GM10248 (cell line): Measurements from ENCODE around the gene PHACTR3.

ENCODE experiments used
- CTCF ChIA-PET: fragments of 300-600 bp; sonication (Branson Sonifier 250); formaldehyde crosslinking; extraction: SDS; loops from one replicate; lab custom pipeline; 2021; ENCODE audit warnings: antibody characterized with exemption; lab: Yijun Ruan, JAX
- POLR2A ChIA-PET: fragments of 350-650 bp; sonication (Branson Sonifier 250); formaldehyde crosslinking; extraction: SDS; loops from one replicate; lab custom pipeline; 2020; ENCODE audit warnings: antibody characterized with exemption; lab: Yijun Ruan, JAX
- DNase-seq: peaks from one replicate; pipeline ENCODE4 v3.0.0; 2012; ENCODE audit errors: extremely low spot score
- CTCF ChIP-seq: IDR thresholded peaks from 2 replicates; pipeline ENCODE4 v1.5.1; 2012; ENCODE audit warnings: mild to moderate bottlenecking, low read depth; ENCODE audit errors: extremely low read depth, missing control alignments, control extremely low read depth

PHACTR3 gene

GRCh38 chr20:59738851-59739250 is 134.5 kb downstream of the PHACTR3 start:
- POLR2A ChIA-PET: no interaction called here
- TF ChIP-seq CTCF: no peak
- DNase-seq: no peak
- CTCF ChIA-PET: interaction anchor here (1.4 kb wide), 1 partner anchor 10 kb away, joined by 3 read pairs; no protein-coding TSS in a partner anchor

- no peak for DNase-seq
- CTCF ChIA-PET: no interaction called here
- no peak for TF ChIP-seq CTCF
Observed at GRCh38 chr20:59740621-59741020, 136.3 kb downstream of the PHACTR3 start.

GRCh38 chr20:59741073-59741472 is 136.7 kb downstream of the PHACTR3 start:
- DNase-seq: no peak
- TF ChIP-seq CTCF: no peak
- POLR2A ChIA-PET: no interaction called here
- CTCF ChIA-PET: no interaction called here

More at GRCh38 chr20:59740621-59741020, 136.3 kb downstream of the PHACTR3 start:
- POLR2A ChIA-PET: no interaction called here

- TF ChIP-seq CTCF: no peak
- POLR2A ChIA-PET: no interaction called here
- no peak for DNase-seq
- CTCF ChIA-PET: no interaction called here
Observed at GRCh38 chr20:59742351-59743095, 138.2 kb downstream of the PHACTR3 start.

GRCh38 chr20:59743308-59743707 is 139.0 kb downstream of the PHACTR3 start:
- ChIA-PET CTCF (no interaction called here), POLR2A (no interaction called here)
- no peak for DNase-seq
- no peak for TF ChIP-seq CTCF

- POLR2A ChIA-PET: no interaction called here
- no peak for TF ChIP-seq CTCF
- no peak for DNase-seq
- CTCF ChIA-PET: no interaction called here
Observed at GRCh38 chr20:59743767-59744485, 139.6 kb downstream of the PHACTR3 start.
